OCI-LY7 (cell line): ENCODE measurements around the gene PEMT. TPM values are rescaled to one million over a fixed set of nuclear protein-coding genes. Genes with fewer than 3 reads are reported as not detected.

Experiments
- BruUV-seq: library from RNA; stranded (reverse); fragments of 400-500 nt; replicated peaks from 2 replicates; lab custom pipeline; 2021; lab: Mats Ljungman, UMichigan
- CTCF ChIA-PET: fragments of 300-600 bp; sonication (Branson Sonifier 250); formaldehyde crosslinking; loops from one replicate; lab custom pipeline; 2022; ENCODE audit warnings: antibody characterized with exemption; ENCODE audit not compliant: unreplicated experiment; lab: Charles Lee
- POLR2A ChIA-PET: fragments of 300-600 bp; sonication (Branson Sonifier 250); formaldehyde crosslinking; loops from one replicate; lab custom pipeline; 2022; ENCODE audit warnings: antibody characterized with exemption; lab: Charles Lee
- DNase-seq: peaks from one replicate; pipeline ENCODE4 v3.0.0-alpha.2; 2015; ENCODE audit warnings: low spot score
- H2AFZ ChIP-seq: fragments of 200-600 bp; sonication (generic), shearing (Covaris generic); 2 replicates; pipeline ENCODE4 v1.6.1; 2014; ENCODE audit warnings: mild to moderate bottlenecking, antibody characterized with exemption, low read length, moderate library complexity
- H3K27ac ChIP-seq: fragments of 200-600 bp; sonication (generic); 2 replicates; pipeline ENCODE4 v1.5.1; 2014; ENCODE audit warnings: mixed run types, low read depth, mild to moderate bottlenecking, moderate library complexity, low read length, inconsistent platforms; ENCODE audit not compliant: poor library complexity, severe bottlenecking
- H3K36me3 ChIP-seq: fragments of 200-600 bp; sonication (generic); 2 replicates; pipeline ENCODE4 v1.6.1; 2014; ENCODE audit warnings: mild to moderate bottlenecking, antibody characterized with exemption, low read length, moderate library complexity, mixed read lengths; ENCODE audit not compliant: insufficient read depth
- H3K4me1 ChIP-seq: fragments of 200-600 bp; sonication (generic); 2 replicates; pipeline ENCODE4 v1.5.1; 2014; ENCODE audit warnings: mild to moderate bottlenecking, low read length; ENCODE audit not compliant: insufficient read depth, poor library complexity, severe bottlenecking
- H3K4me2 ChIP-seq: fragments of 200-600 bp; sonication (generic); 2 replicates; pipeline ENCODE4 v1.6.1; 2014; ENCODE audit warnings: mild to moderate bottlenecking, low read length
- H3K4me3 ChIP-seq: fragments of 200-600 bp; sonication (generic); 2 replicates; pipeline ENCODE4 v1.5.1; 2014; ENCODE audit warnings: mild to moderate bottlenecking, low read depth, low read length; ENCODE audit not compliant: poor library complexity, severe bottlenecking
- H3K79me2 ChIP-seq: fragments of 200-600 bp; sonication (generic); 2 replicates; pipeline ENCODE4 v1.6.1; 2016; ENCODE audit warnings: low read depth, mild to moderate bottlenecking, low read length, moderate library complexity, mixed read lengths; ENCODE audit not compliant: insufficient read depth
- H3K9me2 ChIP-seq: fragments of 200-600 bp; sonication (generic); 2 replicates; pipeline ENCODE4 v1.6.1; 2016; ENCODE audit warnings: mild to moderate bottlenecking, low read length, mixed read lengths; ENCODE audit not compliant: insufficient read depth
- H3K9me3 ChIP-seq: fragments of 200-600 bp; sonication (generic); 2 replicates; pipeline ENCODE4 v1.6.1; 2014; ENCODE audit warnings: mild to moderate bottlenecking, mixed run types, low read length, mixed read lengths
- H4K20me1 ChIP-seq: fragments of 200-600 bp; sonication (generic); 2 replicates; pipeline ENCODE4 v1.6.1; 2014; ENCODE audit warnings: mild to moderate bottlenecking, antibody characterized with exemption, low read length, moderate library complexity, mixed read lengths; ENCODE audit not compliant: insufficient read depth
- EZH2phosphoT487 ChIP-seq: fragments of 200-600 bp; sonication (generic); IDR thresholded peaks from 2 replicates; pipeline ENCODE4 v1.6.1; 2018; ENCODE audit warnings: low read depth, borderline replicate concordance, mild to moderate bottlenecking, mixed run types, antibody characterized with exemption, low read length, moderate library complexity, mixed read lengths
- intact Hi-C: fragments of 100-400 bp; cut with micrococcal nuclease; formaldehyde crosslinking; loops from one replicate; pipeline ENCODE4 v1.10.0; 2022; ENCODE audit not compliant: unreplicated experiment
- total RNA-seq, 2 experiments: library from RNA; depleted of rRNA in 1 of 2; stranded (reverse); fragments of >200 nt in 1 of 2; shearing (Covaris generic) in 1 of 2; gene quantifications; 2 replicates each; pipeline ENCODE4 v1.2.3, GENCODE V29; 2014 to 2022
- TF ChIP-seq, protein P1 (sequence below): fragments of 200-600 bp; sonication (generic); conservative IDR thresholded peaks from 2 replicates; pipeline ENCODE4 v1.5.1; 2014; ENCODE audit warnings: mild to moderate bottlenecking, antibody characterized with exemption, low read length, moderate library complexity, mixed read lengths

PEMT gene
- total RNA-seq, 2 experiments from 2014 or later = 27.3 to 53.5 TPM

DNA sequence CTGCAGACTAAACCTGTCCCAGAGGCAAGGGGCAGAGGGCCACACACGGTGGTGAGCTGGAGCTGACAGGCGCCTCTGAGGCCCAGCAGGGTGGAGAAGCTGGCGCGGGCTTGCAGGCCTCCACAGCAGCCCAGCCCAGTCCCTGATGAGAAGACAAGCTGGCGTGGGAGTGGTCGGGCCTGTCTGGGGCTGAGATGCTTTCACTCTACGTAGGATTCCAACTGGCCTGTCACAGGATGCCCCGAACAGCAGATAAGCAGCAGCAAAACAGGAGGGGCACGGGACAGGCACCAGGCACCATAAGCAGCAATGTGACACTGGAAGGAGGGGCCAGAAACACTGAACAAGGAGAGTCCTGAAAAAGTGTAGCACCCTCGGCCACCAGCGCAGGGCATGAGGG is 40.1 kb downstream of the PEMT start:
- DNase-seq = no peak
- Histone ChIP-seq H3K4me1 (no peaks in the 10 kb centered on the region), H3K9me3 (no peaks in the 10 kb centered on the region), H3K9me2 (no peaks in the 10 kb centered on the region), H3K27ac (no peak overlapping the region), H3K79me2 (no peaks in the 10 kb centered on the region), H3K4me2 (no peak overlapping the region), H3K36me3 (no peaks in the 10 kb centered on the region), H2AFZ (no peak overlapping the region), H3K4me3 (no peak overlapping the region), H4K20me1 (no peaks in the 10 kb centered on the region)
- BruUV-seq = no TSS peak
- no peak for TF ChIP-seq EZH2phosphoT487
- TF ChIP-seq, protein P1, sequence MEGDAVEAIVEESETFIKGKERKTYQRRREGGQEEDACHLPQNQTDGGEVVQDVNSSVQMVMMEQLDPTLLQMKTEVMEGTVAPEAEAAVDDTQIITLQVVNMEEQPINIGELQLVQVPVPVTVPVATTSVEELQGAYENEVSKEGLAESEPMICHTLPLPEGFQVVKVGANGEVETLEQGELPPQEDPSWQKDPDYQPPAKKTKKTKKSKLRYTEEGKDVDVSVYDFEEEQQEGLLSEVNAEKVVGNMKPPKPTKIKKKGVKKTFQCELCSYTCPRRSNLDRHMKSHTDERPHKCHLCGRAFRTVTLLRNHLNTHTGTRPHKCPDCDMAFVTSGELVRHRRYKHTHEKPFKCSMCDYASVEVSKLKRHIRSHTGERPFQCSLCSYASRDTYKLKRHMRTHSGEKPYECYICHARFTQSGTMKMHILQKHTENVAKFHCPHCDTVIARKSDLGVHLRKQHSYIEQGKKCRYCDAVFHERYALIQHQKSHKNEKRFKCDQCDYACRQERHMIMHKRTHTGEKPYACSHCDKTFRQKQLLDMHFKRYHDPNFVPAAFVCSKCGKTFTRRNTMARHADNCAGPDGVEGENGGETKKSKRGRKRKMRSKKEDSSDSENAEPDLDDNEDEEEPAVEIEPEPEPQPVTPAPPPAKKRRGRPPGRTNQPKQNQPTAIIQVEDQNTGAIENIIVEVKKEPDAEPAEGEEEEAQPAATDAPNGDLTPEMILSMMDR = no peak
- intact Hi-C loops = no loop called here
- POLR2A ChIA-PET = interaction anchor here (0.6 kb wide), 1 partner anchor 102 kb away, joined by 7 read pairs; no protein-coding TSS in a partner anchor
- CTCF ChIA-PET = no interaction called here

DNA sequence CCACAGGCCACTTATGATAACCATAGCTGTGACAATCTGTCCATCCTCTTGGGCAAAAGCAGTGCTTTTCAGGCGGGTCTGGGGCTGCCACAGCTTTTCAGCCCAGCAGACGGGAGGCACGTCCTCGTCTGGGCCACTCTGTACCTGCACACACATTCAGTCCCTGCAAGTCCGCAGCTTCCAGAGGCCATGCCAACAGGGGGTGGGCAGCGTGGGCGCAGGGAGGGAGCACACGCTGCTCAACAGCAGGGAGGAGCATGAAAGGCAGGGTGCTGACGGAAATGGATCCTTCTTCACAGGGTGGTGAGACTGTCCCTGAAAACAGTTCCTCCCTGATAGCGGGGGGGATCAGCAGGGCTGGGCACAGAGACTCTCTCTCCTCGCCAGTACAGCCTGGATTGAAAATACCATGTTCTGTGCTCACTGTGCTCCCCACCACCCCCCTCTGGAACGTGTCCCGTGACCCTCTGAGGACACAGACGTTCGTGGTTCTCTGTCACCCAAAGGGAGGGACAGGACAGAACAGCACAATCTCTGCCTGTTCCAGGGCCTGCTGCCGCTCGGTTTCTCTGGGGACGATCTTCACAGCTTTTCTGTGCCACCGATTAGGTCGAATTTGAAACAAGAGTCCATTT is 41.7 kb downstream of the PEMT start:
- H3K27ac ChIP-seq = no peak overlapping the region
- H3K36me3 ChIP-seq = no peaks in the 10 kb centered on the region
- no peaks in the 10 kb centered on the region for H3K9me2 ChIP-seq
- intact Hi-C loops = no loop called here
- no peaks in the 10 kb centered on the region for H4K20me1 ChIP-seq
- H3K4me3 ChIP-seq = no peak overlapping the region
- BruUV-seq = no TSS peak
- no peak for TF ChIP-seq EZH2phosphoT487
- TF ChIP-seq, protein P1 = no peak
- no peak overlapping the region for H3K4me2 ChIP-seq
- H3K79me2 ChIP-seq = no peaks in the 10 kb centered on the region
- no peaks in the 10 kb centered on the region for H3K9me3 ChIP-seq
- ChIA-PET POLR2A (interaction anchor here (0.6 kb wide), 1 partner anchor 1192 kb away, joined by 5 read pairs; no protein-coding TSS in a partner anchor), CTCF (no interaction called here)
- no peak overlapping the region for H2AFZ ChIP-seq
- no peak for DNase-seq
- no peaks in the 10 kb centered on the region for H3K4me1 ChIP-seq

DNA sequence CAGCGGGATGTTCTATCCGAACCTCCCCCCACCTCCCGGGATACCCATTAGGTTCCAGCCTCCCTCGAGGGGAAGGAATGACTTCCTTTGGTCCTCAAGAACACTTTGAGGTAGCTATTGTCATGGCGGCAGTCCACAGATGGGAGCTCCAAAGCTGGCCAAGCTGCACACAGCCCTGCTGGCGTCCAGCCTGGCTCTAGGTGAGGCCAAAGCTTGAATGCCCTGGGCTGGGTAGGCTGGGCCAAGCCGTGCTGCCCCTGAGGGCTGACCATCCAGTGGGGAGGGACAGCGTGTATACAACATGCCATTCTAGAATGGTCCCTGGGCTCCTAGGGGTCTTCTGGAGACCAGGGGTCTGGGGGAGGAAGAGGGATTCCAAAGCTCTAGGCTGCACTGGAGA is 43.5 kb downstream of the PEMT start:
- Histone ChIP-seq H3K79me2 (no peaks in the 10 kb centered on the region), H3K4me1 (no peaks in the 10 kb centered on the region), H3K9me2 (no peaks in the 10 kb centered on the region), H3K4me2 (no peak overlapping the region), H3K27ac (no peak overlapping the region), H4K20me1 (no peaks in the 10 kb centered on the region), H3K36me3 (no peaks in the 10 kb centered on the region), H3K4me3 (no peak overlapping the region), H3K9me3 (no peaks in the 10 kb centered on the region), H2AFZ (no peak overlapping the region)
- no peak for TF ChIP-seq EZH2phosphoT487
- TF ChIP-seq, protein P1 = no peak
- ChIA-PET POLR2A (no interaction called here), CTCF (no interaction called here)
- intact Hi-C loops = no loop called here
- no TSS peak for BruUV-seq
- no peak for DNase-seq
